H1 (cell line): Measurements from ENCODE around the gene PSMC4. TPM values are rescaled to one million over a fixed set of nuclear protein-coding genes. Genes with fewer than 3 reads are reported as not detected.

ENCODE experiments used
- CTCF ChIA-PET: fragments of 300-600 bp; sonication (Branson Sonifier 250); formaldehyde crosslinking; loops from one replicate; lab custom pipeline; 2021; ENCODE audit not compliant: partially characterized antibody; lab: Charles Lee
- POLR2A ChIA-PET: fragments of 300-600 bp; sonication (Branson Sonifier 250); formaldehyde crosslinking; loops from one replicate; lab custom pipeline; 2021; ENCODE audit warnings: inconsistent platforms; ENCODE audit not compliant: partially characterized antibody; lab: Charles Lee
- DNase-seq, 2 experiments: peaks; one replicate each; pipeline versions ENCODE4 v3.0.0 to v3.0.0-alpha.2; 2010 to 2022; ENCODE audit warnings: low spot score in 2 of 2, low read depth in 1 of 2, mixed read lengths in 1 of 2
- FAIRE-seq: peaks from 2 replicates; lab custom pipeline; 2011; peaks lifted over from hg19 to GRCh38; lab: Jason Lieb, UNC
- H2AFZ ChIP-seq: 2 replicates; pipeline ENCODE4 v1.8.1; 2012; ENCODE audit warnings: low read length, inconsistent platforms
- H2AK5ac ChIP-seq: 2 replicates; pipeline ENCODE4 v1.6.1; 2013; ENCODE audit warnings: low read depth, low read length
- H2BK120ac ChIP-seq: replicated peaks from 2 replicates; pipeline ENCODE3; 2013; ENCODE audit warnings: low read depth, low read length, inconsistent platforms
- H2BK12ac ChIP-seq: 2 replicates; pipeline ENCODE4 v1.6.1; 2013; ENCODE audit warnings: low read depth, low read length
- H2BK15ac ChIP-seq: 2 replicates; pipeline ENCODE4 v1.6.1; 2013; ENCODE audit warnings: low read length
- H2BK20ac ChIP-seq: 2 replicates; pipeline ENCODE4 v1.6.1; 2013; ENCODE audit warnings: low read length
- H2BK5ac ChIP-seq: 2 replicates; pipeline ENCODE4 v1.6.1; 2013; ENCODE audit warnings: low read depth, low read length
- H3K14ac ChIP-seq: 2 replicates; pipeline ENCODE4 v1.6.1; 2013; ENCODE audit warnings: inconsistent platforms; ENCODE audit not compliant: insufficient read length
- H3K18ac ChIP-seq: 2 replicates; pipeline ENCODE4 v1.6.1; 2013; ENCODE audit warnings: low read length; ENCODE audit errors: extremely low read depth
- H3K23ac ChIP-seq: 2 replicates; pipeline ENCODE4 v1.6.1; 2013; ENCODE audit warnings: inconsistent platforms; ENCODE audit not compliant: insufficient read length
- H3K23me2 ChIP-seq: 2 replicates; pipeline ENCODE4 v1.6.1; 2013; ENCODE audit warnings: low read depth, low read length
- H3K27ac ChIP-seq: 2 replicates; pipeline ENCODE4 v1.6.1; 2011; ENCODE audit warnings: low read depth, low read length, inconsistent platforms
- H3K27me3 ChIP-seq, 4 experiments: replicated peaks in 1 of 4; 1 replicate in 1 of 4; 2 replicates in 3 of 4; pipeline versions ENCODE4 v1.6.1 to v1.8.1; 2011 to 2013; ENCODE audit warnings: low read length in 3 of 4, mild to moderate bottlenecking in 3 of 4, inconsistent platforms in 2 of 4, mixed read lengths in 2 of 4, moderate library complexity in 1 of 4; ENCODE audit not compliant: control insufficient read depth in 3 of 4, insufficient read depth in 3 of 4; ENCODE audit errors: extremely low read depth in 1 of 4
- H3K36me3 ChIP-seq, 4 experiments: 2 replicates each; pipeline versions ENCODE4 v1.6.1 to v1.8.1; 2011 to 2013; ENCODE audit warnings: mild to moderate bottlenecking in 4 of 4, low read length in 3 of 4, moderate library complexity in 2 of 4, control low read depth in 1 of 4, inconsistent platforms in 1 of 4; ENCODE audit not compliant: insufficient read depth in 4 of 4, control insufficient read depth in 2 of 4
- H3K4ac ChIP-seq: replicated peaks from 2 replicates; pipeline ENCODE3; 2013; ENCODE audit warnings: low read length, low read depth, mixed read lengths, inconsistent platforms; ENCODE audit not compliant: insufficient read length
- H3K4me1 ChIP-seq, 4 experiments: replicated peaks in 1 of 4; 1 replicate in 1 of 4; 2 replicates in 3 of 4; pipeline versions ENCODE4 v1.6.1 to v1.8.1; 2011 to 2013; ENCODE audit warnings: low read length in 3 of 4, inconsistent platforms in 2 of 4, mixed read lengths in 1 of 4; ENCODE audit not compliant: insufficient read depth in 4 of 4, control insufficient read depth in 3 of 4
- H3K4me2 ChIP-seq, 2 experiments: 2 replicates each; pipeline versions ENCODE4 v1.6.1 to v1.8.1; 2011 to 2013; ENCODE audit warnings: low read depth in 2 of 2, low read length in 2 of 2, control low read depth in 1 of 2, inconsistent platforms in 1 of 2, mild to moderate bottlenecking in 1 of 2; ENCODE audit not compliant: insufficient read depth in 1 of 2
- H3K4me3 ChIP-seq, 4 experiments: fragments of 200-600, 300-600 bp in 1 of 4; sonication (generic), shearing (Covaris generic), sonication (Bioruptor Twin) in 1 of 4; 2 replicates each; pipeline versions ENCODE4 v1.5.1 to v1.8.1; 2011 to 2016; ENCODE audit warnings: low read length in 4 of 4, low read depth in 3 of 4, control low read depth in 2 of 4, inconsistent platforms in 2 of 4, mild to moderate bottlenecking in 2 of 4, mixed read lengths in 1 of 4, moderate library complexity in 1 of 4; ENCODE audit not compliant: insufficient read depth in 2 of 4; ENCODE audit errors: extremely low read depth in 1 of 4
- H3K56ac ChIP-seq: replicated peaks from 2 replicates; pipeline ENCODE3; 2013; ENCODE audit warnings: low read depth, mild to moderate bottlenecking, mixed read lengths, low read length, inconsistent platforms; ENCODE audit not compliant: insufficient read length
- H3K79me1 ChIP-seq: 2 replicates; pipeline ENCODE4 v1.6.1; 2013; ENCODE audit warnings: low read depth, low read length, control low read depth
- H3K79me2 ChIP-seq, 2 experiments: 2 replicates each; pipeline versions ENCODE4 v1.6.1 to v1.8.1; 2012 to 2013; ENCODE audit warnings: low read length in 2 of 2, mild to moderate bottlenecking in 2 of 2, inconsistent platforms in 1 of 2; ENCODE audit not compliant: insufficient read depth in 2 of 2, control insufficient read depth in 1 of 2
- H3K9ac ChIP-seq, 4 experiments: replicated peaks in 1 of 4; 1 replicate in 1 of 4; 2 replicates in 3 of 4; pipeline versions ENCODE4 v1.6.1 to v1.8.1; 2011 to 2013; ENCODE audit warnings: low read depth in 3 of 4, low read length in 3 of 4, control low read depth in 2 of 4, mild to moderate bottlenecking in 2 of 4, moderate library complexity in 2 of 4, inconsistent platforms in 1 of 4; ENCODE audit errors: extremely low read depth in 1 of 4
- H3K9me3 ChIP-seq, 2 experiments: 2 replicates each; pipeline versions ENCODE4 v1.6.1 to v1.8.1; 2012 to 2013; ENCODE audit warnings: mild to moderate bottlenecking in 2 of 2, moderate library complexity in 2 of 2, control low read depth in 1 of 2, inconsistent platforms in 1 of 2, low read depth in 1 of 2, low read length in 1 of 2, mixed read lengths in 1 of 2; ENCODE audit not compliant: insufficient read depth in 2 of 2
- H4K20me1 ChIP-seq, 2 experiments: replicated peaks in 1 of 2; 2 replicates each; pipeline versions ENCODE3 to v1.8.1; 2011 to 2013; ENCODE audit warnings: inconsistent platforms in 2 of 2, low read length in 2 of 2, mild to moderate bottlenecking in 1 of 2; ENCODE audit not compliant: insufficient read depth in 2 of 2, control insufficient read depth in 1 of 2
- H4K5ac ChIP-seq: 2 replicates; pipeline ENCODE4 v1.6.1; 2013; ENCODE audit warnings: low read length, low read depth, mixed read lengths, inconsistent platforms; ENCODE audit not compliant: insufficient read length
- H4K8ac ChIP-seq: 2 replicates; pipeline ENCODE4 v1.8.0; 2013; ENCODE audit warnings: mild to moderate bottlenecking, moderate library complexity, low read length, inconsistent platforms; ENCODE audit not compliant: insufficient read depth; ENCODE audit errors: extremely low read depth
- H4K91ac ChIP-seq: replicated peaks from 2 replicates; pipeline ENCODE3; 2013; ENCODE audit warnings: low read length, mixed read lengths, inconsistent platforms; ENCODE audit not compliant: insufficient read length
- CHD1 ChIP-seq: IDR thresholded peaks from 2 replicates; pipeline ENCODE4 v1.6.1; 2012; ENCODE audit warnings: low read depth, low read length, improper control_type of control experiment
- WGBS, 2 experiments: shearing (Covaris generic) in 1 of 2; methylation state at CpG; one replicate each; pipeline versions ENCODE4 v1.1.6 to v1.1.7; 2013 to 2015; ENCODE audit warnings: low lambda C conversion rate in 2 of 2, mixed read lengths in 2 of 2, inconsistent platforms in 1 of 2, low coverage in 1 of 2, missing lambda C conversion rate in 1 of 2; ENCODE audit not compliant: insufficient replicate concordance in 2 of 2, insufficient coverage in 1 of 2, insufficient read length in 1 of 2; ENCODE audit errors: extremely low coverage in 1 of 2, missing lambda C conversion rate in 1 of 2; 5-methylcytosine and 5-hydroxymethylcytosine counted together
- polyA plus RNA-seq, 7 experiments: library from polyadenylated mRNA; depleted of rRNA in 3 of 7; stranded (reverse) in 5 of 7; unstranded in 2 of 7; fragments of >200 nt in 5 of 7; fragments of 200-250 nt in 2 of 7; gene quantifications; 1 replicate in 5 of 7; 2 replicates in 1 of 7; 4 replicates in 1 of 7; pipeline versions ENCODE4 v1.2.1 to v1.2.3, GENCODE V29; 2011 to 2013; ENCODE audit warnings: missing spikeins in 2 of 7, mixed read lengths in 2 of 7
- total RNA-seq: library from RNA; stranded (reverse); fragmentation: NEBNext Ultra II Directional; extraction: Animal tissue kit (Norgen Biotek cat#: 25700); gene quantifications from 2 replicates; pipeline ENCODE4 v1.2.1, GENCODE V29; 2021

The PSMC4 gene
- total and polyA plus RNA-seq, 2 of the 8 experiments (the other 6 are each of a cell fraction or from before 2014, with no cell fraction given): 116 to 126 TPM

DNA sequence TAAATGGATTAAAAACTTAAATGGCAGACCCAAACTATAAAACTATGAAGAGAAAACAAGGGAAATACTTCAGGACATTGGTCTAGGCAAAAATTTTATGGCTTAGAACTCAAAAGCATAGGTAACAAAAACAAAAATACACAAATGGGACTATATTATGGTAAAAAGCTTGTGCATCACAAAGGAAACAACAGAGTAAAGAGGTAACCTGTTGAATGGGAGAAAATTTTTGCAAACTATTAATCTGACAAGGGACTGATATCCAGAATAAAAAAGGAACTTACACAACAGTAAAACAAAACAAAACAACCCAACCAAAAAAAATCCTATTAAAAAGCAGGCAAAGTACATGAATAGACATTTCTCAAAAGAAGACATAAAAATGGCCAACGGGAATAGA lies 16.6 kb downstream of the PSMC4 start:
- no peaks in the 10 kb centered on the region for H3K4me1 ChIP-seq
- H3K23ac ChIP-seq: no peak overlapping the region
- H4K5ac ChIP-seq: no peak overlapping the region
- H2AK5ac ChIP-seq: no peak overlapping the region
- ChIA-PET POLR2A (no interaction called here), CTCF (no interaction called here)
- peaks cover 0 to 26% of the 10 kb centered on the region in 2 experiments; a peak in 2 of 4 replicates for H3K79me2 ChIP-seq
- H4K91ac ChIP-seq: no peak overlapping the region
- no peak overlapping the region for H3K56ac ChIP-seq
- H2AFZ ChIP-seq: no peak overlapping the region
- H3K23me2 ChIP-seq: no peaks in the 10 kb centered on the region
- no peak overlapping the region for H2BK20ac ChIP-seq
- no peak overlapping the region for H3K14ac ChIP-seq
- no peak overlapping the region for H3K18ac ChIP-seq
- peaks cover 6 to 10% of the 10 kb centered on the region in 2 experiments; a peak in 3 of 4 replicates for H3K9me3 ChIP-seq
- no peak overlapping the region for H3K4ac ChIP-seq
- no peak overlapping the region for H3K4me3 ChIP-seq
- H3K27ac ChIP-seq: no peak overlapping the region
- TF ChIP-seq CHD1: no peak
- WGBS, 2 experiments: 94% methylated on average over 1 of the region's 1 CpG; no CpG with 5 or more reads in 1 of the 2 experiments
- no peak overlapping the region for H3K9ac ChIP-seq
- H2BK15ac ChIP-seq: no peak overlapping the region
- no peaks in the 10 kb centered on the region; the same call in 1 of the 2 replicates for H3K79me1 ChIP-seq
- no peak overlapping the region for H4K8ac ChIP-seq
- no peaks in the 10 kb centered on the region for H4K20me1 ChIP-seq
- H3K4me2 ChIP-seq: no peak overlapping the region
- H3K36me3 ChIP-seq: peaks cover 0 to 12% (median 5%) of the 10 kb centered on the region in 4 experiments; a peak in 4 of 8 replicates
- FAIRE-seq (no peak), DNase-seq (no peak)
- no peak overlapping the region for H2BK5ac ChIP-seq
- no peaks in the 10 kb centered on the region for H3K27me3 ChIP-seq
- no peak overlapping the region for H2BK12ac ChIP-seq
- no peak overlapping the region for H2BK120ac ChIP-seq
